H1 (cell line): ENCODE results near the gene TRABD2B.

Experiments
- ATF3 ChIP-seq: IDR thresholded peaks from 2 replicates; pipeline ENCODE4 v1.6.1; 2011; ENCODE audit warnings: low read depth, mild to moderate bottlenecking, low read length; ENCODE audit not compliant: insufficient read depth
- CTCF ChIP-seq, 3 experiments: IDR thresholded peaks; 1 replicate in 2 of 3; 2 replicates in 1 of 3; pipeline versions ENCODE4 v1.5.1 to v1.6.1; 2011; ENCODE audit warnings: low read length in 3 of 3, mild to moderate bottlenecking in 3 of 3, inconsistent platforms in 2 of 3, low read depth in 1 of 3, moderate library complexity in 1 of 3; ENCODE audit not compliant: insufficient read depth in 1 of 3; ENCODE audit errors: control extremely low read depth in 1 of 3
- EGR1 ChIP-seq: IDR thresholded peaks from 2 replicates; pipeline ENCODE4 v1.6.1; 2011; ENCODE audit warnings: low read depth, low read length, borderline replicate concordance
- EZH2 ChIP-seq: fragments of 200-600 bp; sonication (generic); IDR thresholded peaks from 2 replicates; pipeline ENCODE4 v1.7.1; 2012; ENCODE audit warnings: low read depth, mild to moderate bottlenecking, moderate library complexity, low read length, inconsistent platforms; ENCODE audit not compliant: severe bottlenecking
- POLR2A ChIP-seq, 2 experiments: IDR thresholded peaks; 1 replicate in 1 of 2; 2 replicates in 1 of 2; pipeline ENCODE4 v1.6.1; 2011; ENCODE audit warnings: low read depth in 2 of 2, low read length in 2 of 2, mild to moderate bottlenecking in 2 of 2; ENCODE audit errors: control extremely low read depth in 1 of 2
- RNF2 ChIP-seq: fragments of 200-900, 300-1000 bp; sonication (generic); IDR thresholded peaks from 2 replicates; pipeline ENCODE4 v1.7.1; 2016; ENCODE audit warnings: borderline replicate concordance, low read depth, mild to moderate bottlenecking, antibody characterized with exemption, low read length; ENCODE audit not compliant: poor library complexity, severe bottlenecking; ENCODE audit errors: missing control alignments
- TAF1 ChIP-seq: IDR thresholded peaks from 2 replicates; pipeline ENCODE4 v1.6.1; 2011; ENCODE audit warnings: mild to moderate bottlenecking, low read depth, low read length

GRCh38 chr1:47873337-47873736 is 123.8 kb downstream of the TRABD2B start:
- TF ChIP-seq POLR2A (IDR thresholded peaks at IDR 0.05; ENCODE audit: control extremely low read depth in 1 of 2, low read depth in 2 of 2, low read length in 2 of 2) (no peak), ATF3 (no peak), RNF2 (no peak), EZH2 (no peak), EGR1 (no peak), CTCF (IDR thresholded peaks at IDR 0.05; ENCODE audit: control extremely low read depth in 1 of 3, insufficient read depth in 1 of 3, low read depth in 1 of 3, low read length in 3 of 3) (no peak), TAF1 (no peak)
